Loucy (cell line): ENCODE results near the gene GPC2.
"Not testable (repeated sequence)": the region's sequence is repeated elsewhere in the genome, so short reads cannot be mapped to it uniquely, and the experiment has no call there.

Source experiments
- H2AFZ ChIP-seq: fragments of 200-600 bp; sonication (generic); 2 replicates; pipeline ENCODE4 v1.6.0; 2016; ENCODE audit warnings: antibody characterized with exemption, mild to moderate bottlenecking, low read length, moderate library complexity
- H3F3A ChIP-seq: fragments of 200-600 bp; 2 replicates; pipeline ENCODE4 v1.6.0; 2016; ENCODE audit warnings: antibody characterized with exemption, low read depth, mild to moderate bottlenecking
- H3K27me3 ChIP-seq: fragments of 200-600 bp; sonication (generic); 2 replicates; pipeline ENCODE4 v1.6.1; 2014; ENCODE audit warnings: low read length, mild to moderate bottlenecking; ENCODE audit not compliant: insufficient read depth, poor library complexity, severe bottlenecking
- H3K36me3 ChIP-seq: fragments of 200-600 bp; sonication (generic); 2 replicates; pipeline ENCODE4 v1.6.1; 2016; ENCODE audit warnings: low read length; ENCODE audit not compliant: insufficient read depth
- H3K4me1 ChIP-seq: fragments of 200-600 bp; sonication (generic); 2 replicates; pipeline ENCODE4 v1.5.1; 2014; ENCODE audit warnings: low read length, mild to moderate bottlenecking; ENCODE audit not compliant: insufficient read depth, poor library complexity, severe bottlenecking
- H3K4me2 ChIP-seq: fragments of 200-600 bp; sonication (generic); 2 replicates; pipeline ENCODE4 v1.6.0; 2014; ENCODE audit warnings: antibody characterized with exemption, low read length, low read depth, mild to moderate bottlenecking; ENCODE audit not compliant: poor library complexity, severe bottlenecking
- H3K4me3 ChIP-seq: fragments of 200-600 bp; sonication (generic); 2 replicates; pipeline ENCODE4 v1.5.1; 2014; ENCODE audit warnings: low read length, mild to moderate bottlenecking, mixed read lengths; ENCODE audit not compliant: poor library complexity, severe bottlenecking
- H3K79me2 ChIP-seq: fragments of 200-600 bp; sonication (generic); 2 replicates; pipeline ENCODE4 v1.6.1; 2014; ENCODE audit warnings: low read length; ENCODE audit not compliant: insufficient read depth
- H3K9ac ChIP-seq: fragments of 200-600 bp; sonication (generic); 2 replicates; pipeline ENCODE4 v1.6.0; 2014; ENCODE audit warnings: mild to moderate bottlenecking, low read depth, low read length, moderate library complexity; ENCODE audit not compliant: poor library complexity, severe bottlenecking
- H3K9me2 ChIP-seq: fragments of 200-600 bp; sonication (generic); replicated peaks from 2 replicates; pipeline ENCODE4 v1.6.1; 2016; ENCODE audit warnings: low read depth, low read length, mixed read lengths
- H3K9me3 ChIP-seq: fragments of 200-600 bp; sonication (generic); 2 replicates; pipeline ENCODE4 v1.6.1; 2014; ENCODE audit warnings: mild to moderate bottlenecking, antibody characterized with exemption, low read length, low read depth; ENCODE audit not compliant: insufficient read depth
- H4K20me1 ChIP-seq: fragments of 200-600 bp; sonication (generic); 2 replicates; pipeline ENCODE4 v1.6.0; 2014; ENCODE audit warnings: antibody characterized with exemption, low read length, mild to moderate bottlenecking; ENCODE audit not compliant: insufficient read depth, poor library complexity, severe bottlenecking
- CTCF ChIP-seq: fragments of 200-600 bp; sonication (generic); conservative IDR thresholded peaks from 2 replicates; pipeline ENCODE4 v1.5.1; 2014; ENCODE audit warnings: mild to moderate bottlenecking, antibody characterized with exemption, low read length
- EZH2phosphoT487 ChIP-seq: fragments of 200-600 bp; IDR thresholded peaks from 2 replicates; pipeline ENCODE4 v1.6.1; 2018; ENCODE audit warnings: antibody characterized with exemption, mild to moderate bottlenecking, moderate library complexity, borderline replicate concordance

The GPC2 gene

GRCh38 chr7:100200693-100201092, 23.5 kb upstream of the GPC2 start:
- Histone ChIP-seq H3K9ac (no peak overlapping the region), H4K20me1 (no peaks in the 10 kb centered on the region), H3K79me2 (no peaks in the 10 kb centered on the region), H3K4me3 (no peak overlapping the region), H3K27me3 (no peaks in the 10 kb centered on the region), H3K4me1 (no peaks in the 10 kb centered on the region), H3K4me2 (no peak overlapping the region), H3K9me3 (no peaks in the 10 kb centered on the region), H2AFZ (no peak overlapping the region), H3K36me3 (no peaks in the 10 kb centered on the region), H3K9me2 (no peaks in the 10 kb centered on the region), H3F3A (no peaks in the 10 kb centered on the region)
- TF ChIP-seq EZH2phosphoT487 (no peak), CTCF (no peak)

- Histone ChIP-seq H3F3A (no peaks in the 10 kb centered on the region), H3K4me3 (no peak overlapping the region), H3K9me3 (no peaks in the 10 kb centered on the region), H3K4me1 (peaks cover 6% of the 10 kb centered on the region), H3K27me3 (no peaks in the 10 kb centered on the region), H3K79me2 (no peaks in the 10 kb centered on the region), H3K9ac (no peak overlapping the region), H3K36me3 (no peaks in the 10 kb centered on the region), H3K9me2 (no peaks in the 10 kb centered on the region), H4K20me1 (no peaks in the 10 kb centered on the region), H3K4me2 (no peak overlapping the region), H2AFZ (no peak overlapping the region)
- TF ChIP-seq EZH2phosphoT487 = no peak
These were observed 21.1 kb upstream of the GPC2 start for GRCh38 chr7:100198266-100198665.

- not testable (repeated sequence) for H3K79me2 ChIP-seq, H2AFZ ChIP-seq, H3K9me3 ChIP-seq, H3F3A ChIP-seq, H3K4me3 ChIP-seq, H3K9ac ChIP-seq, H4K20me1 ChIP-seq, H3K27me3 ChIP-seq, H3K9me2 ChIP-seq, H3K36me3 ChIP-seq, H3K4me2 ChIP-seq
- peaks cover 28% of the 10 kb centered on the region for H3K4me1 ChIP-seq
These were observed 18.7 kb upstream of the GPC2 start for GRCh38 chr7:100195901-100196322.

- H3K36me3 ChIP-seq = no peaks in the 10 kb centered on the region
- no peaks in the 10 kb centered on the region for H3K9me3 ChIP-seq
- H3K9ac ChIP-seq = no peak overlapping the region
- no peaks in the 10 kb centered on the region for H4K20me1 ChIP-seq
- no peaks in the 10 kb centered on the region for H3K9me2 ChIP-seq
- H2AFZ ChIP-seq = no peak overlapping the region
- no peak overlapping the region for H3K4me3 ChIP-seq
- no peaks in the 10 kb centered on the region for H3K79me2 ChIP-seq
- H3K4me1 ChIP-seq = peaks cover 35% of the 10 kb centered on the region
- H3K27me3 ChIP-seq = no peaks in the 10 kb centered on the region
- TF ChIP-seq CTCF (no peak), EZH2phosphoT487 (no peak)
- no peaks in the 10 kb centered on the region for H3F3A ChIP-seq
- no peak overlapping the region for H3K4me2 ChIP-seq
These were observed 18.0 kb upstream of the GPC2 start for GRCh38 chr7:100195222-100195621.
